ENCODE results near the gene PIK3C2A.

Gene PIK3C2A, protein sequence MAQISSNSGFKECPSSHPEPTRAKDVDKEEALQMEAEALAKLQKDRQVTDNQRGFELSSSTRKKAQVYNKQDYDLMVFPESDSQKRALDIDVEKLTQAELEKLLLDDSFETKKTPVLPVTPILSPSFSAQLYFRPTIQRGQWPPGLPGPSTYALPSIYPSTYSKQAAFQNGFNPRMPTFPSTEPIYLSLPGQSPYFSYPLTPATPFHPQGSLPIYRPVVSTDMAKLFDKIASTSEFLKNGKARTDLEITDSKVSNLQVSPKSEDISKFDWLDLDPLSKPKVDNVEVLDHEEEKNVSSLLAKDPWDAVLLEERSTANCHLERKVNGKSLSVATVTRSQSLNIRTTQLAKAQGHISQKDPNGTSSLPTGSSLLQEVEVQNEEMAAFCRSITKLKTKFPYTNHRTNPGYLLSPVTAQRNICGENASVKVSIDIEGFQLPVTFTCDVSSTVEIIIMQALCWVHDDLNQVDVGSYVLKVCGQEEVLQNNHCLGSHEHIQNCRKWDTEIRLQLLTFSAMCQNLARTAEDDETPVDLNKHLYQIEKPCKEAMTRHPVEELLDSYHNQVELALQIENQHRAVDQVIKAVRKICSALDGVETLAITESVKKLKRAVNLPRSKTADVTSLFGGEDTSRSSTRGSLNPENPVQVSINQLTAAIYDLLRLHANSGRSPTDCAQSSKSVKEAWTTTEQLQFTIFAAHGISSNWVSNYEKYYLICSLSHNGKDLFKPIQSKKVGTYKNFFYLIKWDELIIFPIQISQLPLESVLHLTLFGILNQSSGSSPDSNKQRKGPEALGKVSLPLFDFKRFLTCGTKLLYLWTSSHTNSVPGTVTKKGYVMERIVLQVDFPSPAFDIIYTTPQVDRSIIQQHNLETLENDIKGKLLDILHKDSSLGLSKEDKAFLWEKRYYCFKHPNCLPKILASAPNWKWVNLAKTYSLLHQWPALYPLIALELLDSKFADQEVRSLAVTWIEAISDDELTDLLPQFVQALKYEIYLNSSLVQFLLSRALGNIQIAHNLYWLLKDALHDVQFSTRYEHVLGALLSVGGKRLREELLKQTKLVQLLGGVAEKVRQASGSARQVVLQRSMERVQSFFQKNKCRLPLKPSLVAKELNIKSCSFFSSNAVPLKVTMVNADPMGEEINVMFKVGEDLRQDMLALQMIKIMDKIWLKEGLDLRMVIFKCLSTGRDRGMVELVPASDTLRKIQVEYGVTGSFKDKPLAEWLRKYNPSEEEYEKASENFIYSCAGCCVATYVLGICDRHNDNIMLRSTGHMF (N-terminal part only)

DNA sequence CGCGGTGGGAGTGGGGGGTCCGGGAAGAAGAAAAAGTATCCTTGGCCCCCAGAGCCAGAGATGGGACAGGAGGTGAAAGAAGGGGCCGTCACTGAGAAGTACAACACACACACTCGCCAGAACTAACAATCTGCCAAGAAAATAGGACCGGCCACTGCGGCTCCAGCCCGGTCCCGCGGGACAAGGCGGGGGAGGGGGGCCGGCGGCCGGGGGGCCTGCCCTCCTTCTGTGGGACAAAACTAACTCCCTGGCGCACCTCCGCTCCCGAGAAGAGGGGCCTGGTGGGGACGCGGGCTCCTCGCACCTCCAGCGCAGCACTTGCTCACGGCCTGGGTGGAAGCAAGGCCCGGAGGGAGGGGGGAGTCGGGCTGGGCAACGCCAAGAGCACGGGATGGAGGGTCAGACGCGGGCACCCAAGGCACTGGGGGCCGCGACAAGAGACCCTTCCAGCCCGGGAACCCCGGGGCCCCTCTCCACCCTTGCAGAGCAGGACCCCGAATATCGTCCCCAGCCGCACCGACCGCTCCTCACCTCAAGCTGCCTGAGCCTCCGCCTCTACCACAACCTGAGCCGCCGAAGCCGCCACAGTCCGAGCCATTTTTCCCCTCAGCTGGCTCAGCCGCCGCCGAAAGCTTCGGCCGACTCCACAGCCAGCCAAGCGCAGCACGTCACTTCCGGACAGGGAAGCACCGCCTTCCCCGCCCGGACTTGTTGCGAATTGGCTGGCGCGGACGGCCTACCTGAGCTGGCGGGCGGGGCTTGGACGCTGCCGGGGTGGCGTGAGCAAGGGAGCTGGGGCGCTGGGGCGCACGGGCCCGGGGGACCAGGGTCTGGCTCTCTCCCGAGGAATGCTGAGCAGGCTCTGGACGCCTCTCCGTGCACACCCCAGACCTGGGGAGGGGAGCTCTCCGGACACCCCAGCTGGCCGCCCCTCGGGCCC is at the start of gene PIK3C2A:
TSS of gene PIK3C2A (minus strand) at position 670 of the 940 bp plus-strand sequence. CDS start 38,245 bp downstream, outside the sequence.
- H3K4me1 ChIP-seq (ENCODE audit: control insufficient read depth, low read length) = peaks cover 36% of the 10 kb centered on the region
- H3F3A ChIP-seq (ENCODE audit: control insufficient read depth, insufficient read depth) = peaks cover 5% of the 10 kb centered on the region
- TF ChIP-seq, protein P1, sequence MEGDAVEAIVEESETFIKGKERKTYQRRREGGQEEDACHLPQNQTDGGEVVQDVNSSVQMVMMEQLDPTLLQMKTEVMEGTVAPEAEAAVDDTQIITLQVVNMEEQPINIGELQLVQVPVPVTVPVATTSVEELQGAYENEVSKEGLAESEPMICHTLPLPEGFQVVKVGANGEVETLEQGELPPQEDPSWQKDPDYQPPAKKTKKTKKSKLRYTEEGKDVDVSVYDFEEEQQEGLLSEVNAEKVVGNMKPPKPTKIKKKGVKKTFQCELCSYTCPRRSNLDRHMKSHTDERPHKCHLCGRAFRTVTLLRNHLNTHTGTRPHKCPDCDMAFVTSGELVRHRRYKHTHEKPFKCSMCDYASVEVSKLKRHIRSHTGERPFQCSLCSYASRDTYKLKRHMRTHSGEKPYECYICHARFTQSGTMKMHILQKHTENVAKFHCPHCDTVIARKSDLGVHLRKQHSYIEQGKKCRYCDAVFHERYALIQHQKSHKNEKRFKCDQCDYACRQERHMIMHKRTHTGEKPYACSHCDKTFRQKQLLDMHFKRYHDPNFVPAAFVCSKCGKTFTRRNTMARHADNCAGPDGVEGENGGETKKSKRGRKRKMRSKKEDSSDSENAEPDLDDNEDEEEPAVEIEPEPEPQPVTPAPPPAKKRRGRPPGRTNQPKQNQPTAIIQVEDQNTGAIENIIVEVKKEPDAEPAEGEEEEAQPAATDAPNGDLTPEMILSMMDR (IDR thresholded peaks at IDR 0.05; ENCODE audit: low read depth, low read length, poor library complexity, severe bottlenecking) = no peak
- TF ChIP-seq EZH2phosphoT487 (IDR thresholded peaks at IDR 0.05; ENCODE audit: borderline replicate concordance, low read length) = no peak
- H3K9me3 ChIP-seq (ENCODE audit: control insufficient read depth, insufficient read depth, low read length) = no peaks in the 10 kb centered on the region
- H3K4me3 ChIP-seq (ENCODE audit: low read length) = peak within 1 kb of the TSS; percentile 91
- peaks cover 62% of the 10 kb centered on the region for H3K79me2 ChIP-seq (ENCODE audit: control insufficient read depth, low read length)
- peak within 1 kb of the TSS; percentile 98 for H3K4me2 ChIP-seq (ENCODE audit: low read length)
- H3K27ac ChIP-seq (ENCODE audit: low read depth, low read length) = peak within 1 kb of the TSS; percentile 78
- no peaks in the 10 kb centered on the region for H4K20me1 ChIP-seq (ENCODE audit: control insufficient read depth, insufficient read depth, low read depth, low read length)
- H3K27me3 ChIP-seq (ENCODE audit: control insufficient read depth, low read length) = no peaks in the 10 kb centered on the region
- H3K9me2 ChIP-seq (replicated peaks; ENCODE audit: control insufficient read depth, low read length) = no peaks in the 10 kb centered on the region
- peaks cover 10% of the 10 kb centered on the region for H3K36me3 ChIP-seq (ENCODE audit: control insufficient read depth, low read length)

GRCh38 chr11:17257196-17257595 is 49.4 kb upstream of the PIK3C2A start:
- Histone ChIP-seq H3K9me2 (replicated peaks; ENCODE audit: control insufficient read depth, low read length) (no peaks in the 10 kb centered on the region), H3K36me3 (ENCODE audit: control insufficient read depth, low read length) (no peaks in the 10 kb centered on the region), H3K79me2 (ENCODE audit: control insufficient read depth, low read length) (no peaks in the 10 kb centered on the region), H4K20me1 (ENCODE audit: control insufficient read depth, insufficient read depth, low read depth, low read length) (no peaks in the 10 kb centered on the region), H3K4me2 (ENCODE audit: low read length) (no peak overlapping the region), H3K27me3 (ENCODE audit: control insufficient read depth, low read length) (peaks cover 5% of the 10 kb centered on the region; the same call in 1 of the 2 replicates), H3F3A (ENCODE audit: control insufficient read depth, insufficient read depth) (no peaks in the 10 kb centered on the region), H3K27ac (ENCODE audit: low read depth, low read length) (no peak overlapping the region), H3K4me1 (ENCODE audit: control insufficient read depth, low read length) (no peaks in the 10 kb centered on the region), H3K9me3 (ENCODE audit: control insufficient read depth, insufficient read depth, low read length) (no peaks in the 10 kb centered on the region), H3K4me3 (ENCODE audit: low read length) (no peak overlapping the region)
- TF ChIP-seq, protein P1 (IDR thresholded peaks at IDR 0.05; ENCODE audit: low read depth, low read length, poor library complexity, severe bottlenecking) = no peak
- TF ChIP-seq EZH2phosphoT487 (IDR thresholded peaks at IDR 0.05; ENCODE audit: borderline replicate concordance, low read length) = no peak

- no peak overlapping the region for H3K4me2 ChIP-seq (ENCODE audit: low read length)
- no peaks in the 10 kb centered on the region for H4K20me1 ChIP-seq (ENCODE audit: control insufficient read depth, insufficient read depth, low read depth, low read length)
- H3K27me3 ChIP-seq (ENCODE audit: control insufficient read depth, low read length) = peaks cover 5% of the 10 kb centered on the region; the same call in 1 of the 2 replicates
- H3K9me3 ChIP-seq (ENCODE audit: control insufficient read depth, insufficient read depth, low read length) = no peaks in the 10 kb centered on the region
- H3K79me2 ChIP-seq (ENCODE audit: control insufficient read depth, low read length) = no peaks in the 10 kb centered on the region
- no peaks in the 10 kb centered on the region for H3K4me1 ChIP-seq (ENCODE audit: control insufficient read depth, low read length)
- no peak overlapping the region for H3K4me3 ChIP-seq (ENCODE audit: low read length)
- H3K27ac ChIP-seq (ENCODE audit: low read depth, low read length) = no peak overlapping the region
- no peaks in the 10 kb centered on the region for H3K36me3 ChIP-seq (ENCODE audit: control insufficient read depth, low read length)
- H3K9me2 ChIP-seq (replicated peaks; ENCODE audit: control insufficient read depth, low read length) = no peaks in the 10 kb centered on the region
- H3F3A ChIP-seq (ENCODE audit: control insufficient read depth, insufficient read depth) = no peaks in the 10 kb centered on the region
- TF ChIP-seq EZH2phosphoT487 (IDR thresholded peaks at IDR 0.05; ENCODE audit: borderline replicate concordance, low read length) = no peak
- TF ChIP-seq, protein P1 (IDR thresholded peaks at IDR 0.05; ENCODE audit: low read depth, low read length, poor library complexity, severe bottlenecking) = no peak
Observed at GRCh38 chr11:17256512-17256911, 48.7 kb upstream of the PIK3C2A start.

All from DOHH2 (cell line).